ENCODE data around the gene PHF12. TPM values are rescaled to one million over a fixed set of nuclear protein-coding genes. Genes with fewer than 3 reads are reported as not detected.
A peak's percentile ranks its signal among the peaks of the same experiment; 100 is the strongest.

The PHF12 gene
- total and polyA plus RNA-seq, 10 of the 15 experiments (the other 5 are each of a cell fraction or from before 2014, with no cell fraction given): 1.3 to 43.9 (median 19.2) TPM

- CTCF ChIA-PET: interaction anchor here (1.4 to 1.9 kb wide), 3 partner anchors 18 to 133 kb away, joined by 3 to 7 read pairs (median 7); no protein-coding TSS in a partner anchor
- Histone ChIP-seq H2AFZ (ENCODE audit: control insufficient read depth, low read depth, low read length) (no peak overlapping the region), H3K36me3 (ENCODE audit: control insufficient read depth in 2 of 2, insufficient read depth in 2 of 2, low read length in 1 of 2) (no peaks in the 10 kb centered on the region), H3K27ac (ENCODE audit: control insufficient read depth, insufficient read depth) (no peak overlapping the region), H3K9me3 (replicated peaks; ENCODE audit: control insufficient read depth, insufficient read depth, low read length) (no peaks in the 10 kb centered on the region; the same call in 2 of the 3 replicates), H4K20me1 (ENCODE audit: control insufficient read depth, insufficient read depth) (no peaks in the 10 kb centered on the region), H3K9ac (ENCODE audit: control insufficient read depth, insufficient read depth, low read length) (no peak overlapping the region), H3K4me2 (ENCODE audit: control insufficient read depth, insufficient read depth) (no peak overlapping the region; the same call in 1 of the 2 replicates), H3K79me2 (ENCODE audit: control insufficient read depth, insufficient read depth, low read length) (no peaks in the 10 kb centered on the region), H3K4me3 (no peak overlapping the region), H3K4me1 (ENCODE audit: control insufficient read depth, insufficient read depth, low read length) (peaks cover 14% of the 10 kb centered on the region), H3K27me3 (replicated peaks in 1 of 2; ENCODE audit: control insufficient read depth in 2 of 2, insufficient read depth in 2 of 2, low read length in 1 of 2) (no peaks in the 10 kb centered on the region)
- 72% methylated on average over 7 of the region's 7 CpGs for WGBS (ENCODE audit: insufficient coverage, insufficient replicate concordance, low lambda C conversion rate, missing lambda C conversion rate)
- RAD21 ChIA-PET (ENCODE audit: unreplicated experiment): interaction anchor here (1.0 kb wide), 1 partner anchor 18 kb away, joined by 3 read pairs; no protein-coding TSS in a partner anchor
- in situ Hi-C loops (cut with MboI): no loop called here
- TF ChIP-seq MLLT1 (IDR thresholded peaks at IDR 0.05) (peak; percentile 90), ZZZ3 (IDR thresholded peaks at IDR 0.05; ENCODE audit: control insufficient read depth, insufficient read length, low read depth) (no peak), RELB (IDR thresholded peaks at IDR 0.05; ENCODE audit: low read depth) (no peak)
- no TSS peak for BruUV-seq (replicated peaks)
- no peak for DNase-seq (ENCODE audit: low read depth, low spot score)
- ATAC-seq: no peak
- no peak for FAIRE-seq
- SMC1A ChIA-PET (ENCODE audit: uncharacterized antibody, unreplicated experiment): interaction anchor here (1.1 kb wide), 1 partner anchor 18 kb away, joined by 3 read pairs; no protein-coding TSS in a partner anchor
- intact Hi-C loops (cut with micrococcal nuclease; ENCODE audit: unreplicated experiment): no loop called here
- POLR2A ChIA-PET: no interaction called here
Observed at GRCh38 chr17:28983286-28984230, 32.2 kb upstream of the PHF12 start.

All from GM12878 (cell line).